ENCODE measurements around the gene NAGS.
"Not testable (repeated sequence)": the region's sequence is repeated elsewhere in the genome, so short reads cannot be mapped to it uniquely, and the experiment has no call there.

NAGS gene, protein sequence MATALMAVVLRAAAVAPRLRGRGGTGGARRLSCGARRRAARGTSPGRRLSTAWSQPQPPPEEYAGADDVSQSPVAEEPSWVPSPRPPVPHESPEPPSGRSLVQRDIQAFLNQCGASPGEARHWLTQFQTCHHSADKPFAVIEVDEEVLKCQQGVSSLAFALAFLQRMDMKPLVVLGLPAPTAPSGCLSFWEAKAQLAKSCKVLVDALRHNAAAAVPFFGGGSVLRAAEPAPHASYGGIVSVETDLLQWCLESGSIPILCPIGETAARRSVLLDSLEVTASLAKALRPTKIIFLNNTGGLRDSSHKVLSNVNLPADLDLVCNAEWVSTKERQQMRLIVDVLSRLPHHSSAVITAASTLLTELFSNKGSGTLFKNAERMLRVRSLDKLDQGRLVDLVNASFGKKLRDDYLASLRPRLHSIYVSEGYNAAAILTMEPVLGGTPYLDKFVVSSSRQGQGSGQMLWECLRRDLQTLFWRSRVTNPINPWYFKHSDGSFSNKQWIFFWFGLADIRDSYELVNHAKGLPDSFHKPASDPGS

DNA sequence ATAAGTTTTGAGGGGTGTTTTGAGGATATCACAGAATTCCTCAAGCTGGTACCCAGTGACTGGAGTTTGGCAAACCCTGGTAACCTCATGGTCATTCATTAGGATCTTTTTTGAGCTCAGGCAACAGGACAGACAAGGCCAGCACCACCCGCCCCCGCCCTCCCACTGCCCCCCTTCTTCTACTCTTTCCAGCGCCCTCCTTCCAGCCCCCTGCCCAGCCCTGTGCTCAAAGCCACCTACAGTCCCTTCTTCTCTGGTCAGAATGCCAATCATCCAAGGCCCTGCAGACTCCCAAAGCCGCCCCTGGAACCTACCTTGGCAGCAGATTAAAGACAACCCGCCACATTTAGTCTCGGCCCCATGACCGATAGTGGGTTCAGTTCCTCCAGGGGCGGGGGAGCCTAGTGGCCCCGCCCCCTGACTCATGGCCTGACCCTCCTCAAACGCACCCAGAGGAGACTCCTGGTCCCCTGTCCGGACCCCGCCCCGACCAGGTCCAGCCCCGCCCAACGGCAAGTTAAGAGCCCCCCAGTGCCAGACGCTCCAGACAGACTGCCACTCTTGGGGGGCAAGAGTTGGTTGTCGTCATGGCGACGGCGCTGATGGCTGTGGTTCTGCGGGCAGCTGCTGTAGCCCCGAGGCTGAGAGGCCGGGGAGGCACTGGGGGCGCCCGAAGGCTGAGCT is at the start of gene NAGS:
TSS of gene NAGS (plus strand) at position 546 of the 684 bp plus-strand sequence. CDS start at position 588, 42 bp downstream.
- no peak for DNase-seq (ENCODE audit: low read depth in 2 of 3, low spot score in 2 of 3)

DNA sequence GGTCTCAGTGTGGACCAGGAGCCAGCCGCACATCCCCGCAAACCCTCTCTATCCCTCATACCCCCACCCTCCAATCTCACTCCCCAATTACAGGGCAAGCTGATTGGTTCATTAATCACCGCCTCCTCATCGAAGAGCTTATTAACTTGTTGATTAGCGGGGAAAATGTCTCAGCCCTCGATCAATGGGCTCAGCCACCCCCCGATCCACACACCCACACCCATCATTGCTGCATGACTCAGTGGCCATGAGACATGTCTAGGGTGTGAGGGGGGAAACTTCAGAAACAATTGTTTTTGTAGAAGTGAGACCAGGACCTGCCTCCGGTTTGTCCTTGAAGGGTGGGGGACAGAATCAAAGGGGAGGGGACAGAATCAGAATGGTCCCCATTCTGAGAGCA is 48.2 kb upstream of the NAGS start:
- no peak for DNase-seq (ENCODE audit: low read depth in 2 of 3, low spot score in 2 of 3)

DNA sequence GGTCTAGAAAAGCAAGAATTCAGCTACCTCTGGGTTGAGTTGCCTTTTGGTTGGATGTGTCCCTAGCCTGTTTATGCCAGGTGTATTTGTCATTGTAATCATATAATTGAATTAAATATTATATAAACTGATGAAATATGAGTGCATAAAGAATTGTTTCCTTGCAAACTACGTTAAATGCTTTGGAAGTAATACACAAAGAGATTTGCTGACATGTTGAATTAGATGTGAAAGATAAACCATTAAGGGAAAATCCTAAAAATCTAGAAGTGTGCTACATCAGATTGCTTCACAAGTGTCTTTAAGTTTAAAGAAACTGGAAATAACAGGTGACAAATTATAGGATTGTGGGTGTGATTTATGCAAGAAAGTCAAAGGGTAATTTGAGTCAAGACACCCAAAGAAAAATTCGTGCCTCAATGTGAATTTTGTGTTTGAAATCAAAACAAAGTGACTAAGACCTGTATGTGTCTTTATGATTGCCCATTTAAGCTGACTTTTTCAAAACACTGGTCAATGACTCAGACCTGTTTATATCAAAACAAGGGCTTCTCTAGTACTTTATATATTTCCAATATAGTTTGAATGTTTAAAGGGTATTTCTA is 45.6 kb upstream of the NAGS start:
- no peak for DNase-seq (ENCODE audit: low read depth in 2 of 3, low spot score in 2 of 3)

DNA sequence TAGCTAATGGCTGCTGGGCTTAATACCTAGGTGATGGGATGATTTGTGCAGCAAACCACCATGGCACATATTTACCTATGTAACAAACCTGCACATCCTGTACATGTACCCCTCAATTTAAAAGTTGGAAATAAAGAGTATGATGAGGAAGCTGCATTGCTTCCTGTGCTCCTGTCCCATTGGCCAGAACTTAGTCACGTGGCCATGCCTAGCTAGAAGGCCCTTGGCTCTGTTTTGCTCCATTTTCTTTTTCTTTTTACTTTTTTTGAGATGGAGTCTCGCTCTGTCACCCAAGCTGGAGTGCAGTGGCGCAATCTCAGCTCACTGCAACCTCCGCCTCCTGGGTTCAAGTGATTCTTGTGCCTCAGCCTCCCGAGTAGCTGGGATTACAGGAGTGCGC is 43.1 kb upstream of the NAGS start:
- DNase-seq (ENCODE audit: low read depth in 2 of 3, low spot score in 2 of 3) = not testable (repeated sequence)

DNA sequence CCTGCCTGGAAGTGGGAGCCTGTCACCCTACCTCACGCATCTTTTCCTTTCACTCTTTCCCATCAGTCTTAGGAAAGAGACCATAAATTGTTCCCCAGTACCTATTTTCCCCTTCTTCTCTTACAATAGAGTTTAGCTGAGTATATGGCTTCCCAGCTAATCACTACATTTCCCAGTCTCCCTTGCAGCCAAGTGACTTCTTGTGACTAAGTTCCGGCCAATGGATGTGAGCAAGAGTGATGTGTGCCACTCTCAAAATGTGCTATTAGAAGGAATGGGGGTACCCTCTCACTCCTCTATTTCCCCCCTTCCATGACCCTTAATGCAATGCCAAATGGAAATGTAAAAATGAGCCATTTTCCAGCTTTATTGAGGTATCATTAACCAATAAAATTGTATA is 42.5 kb upstream of the NAGS start:
- no peak for DNase-seq (ENCODE audit: low read depth in 2 of 3, low spot score in 2 of 3)

DNA sequence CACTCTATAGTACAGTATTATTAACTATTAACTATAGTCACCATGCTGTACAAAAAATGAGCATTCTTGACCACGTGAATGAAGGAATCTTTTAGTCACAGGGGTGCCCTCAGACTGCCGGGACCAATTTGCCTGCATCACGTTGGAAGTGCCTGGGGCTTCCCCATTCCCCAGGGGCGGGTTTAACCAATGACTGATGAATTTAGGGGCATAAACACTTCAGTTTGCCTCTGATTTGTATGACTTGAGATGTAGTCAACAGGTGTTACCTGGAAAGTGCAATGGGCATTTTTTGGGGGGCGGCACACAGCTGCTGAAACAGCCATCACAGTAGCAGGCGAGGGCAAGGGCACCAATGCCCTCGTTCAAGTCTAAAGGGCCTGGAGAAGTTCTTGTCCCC is 41.9 kb upstream of the NAGS start:
- DNase-seq (ENCODE audit: low read depth in 2 of 3, low spot score in 2 of 3) = no peak

DNA sequence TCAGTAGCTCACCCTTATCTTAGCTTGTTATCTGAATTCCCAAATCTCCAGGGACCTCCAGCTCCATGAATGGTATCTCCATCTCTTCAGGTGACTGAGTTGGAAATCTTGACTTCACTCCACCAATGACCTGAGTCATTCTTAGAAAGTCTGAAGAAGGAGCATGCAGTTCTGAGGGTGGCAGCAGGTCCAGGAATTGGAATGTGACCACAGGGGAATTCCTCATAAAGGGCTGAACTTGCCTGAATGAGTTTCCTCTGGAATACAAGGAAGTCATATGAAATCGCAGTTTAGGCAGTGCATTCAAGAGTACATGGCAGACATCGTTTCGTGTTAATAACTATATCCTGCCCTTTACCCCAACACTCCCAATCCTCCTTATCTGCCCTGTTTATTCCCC is 38.1 kb upstream of the NAGS start:
- DNase-seq (ENCODE audit: low read depth in 2 of 3, low spot score in 2 of 3) = no peak

DNA sequence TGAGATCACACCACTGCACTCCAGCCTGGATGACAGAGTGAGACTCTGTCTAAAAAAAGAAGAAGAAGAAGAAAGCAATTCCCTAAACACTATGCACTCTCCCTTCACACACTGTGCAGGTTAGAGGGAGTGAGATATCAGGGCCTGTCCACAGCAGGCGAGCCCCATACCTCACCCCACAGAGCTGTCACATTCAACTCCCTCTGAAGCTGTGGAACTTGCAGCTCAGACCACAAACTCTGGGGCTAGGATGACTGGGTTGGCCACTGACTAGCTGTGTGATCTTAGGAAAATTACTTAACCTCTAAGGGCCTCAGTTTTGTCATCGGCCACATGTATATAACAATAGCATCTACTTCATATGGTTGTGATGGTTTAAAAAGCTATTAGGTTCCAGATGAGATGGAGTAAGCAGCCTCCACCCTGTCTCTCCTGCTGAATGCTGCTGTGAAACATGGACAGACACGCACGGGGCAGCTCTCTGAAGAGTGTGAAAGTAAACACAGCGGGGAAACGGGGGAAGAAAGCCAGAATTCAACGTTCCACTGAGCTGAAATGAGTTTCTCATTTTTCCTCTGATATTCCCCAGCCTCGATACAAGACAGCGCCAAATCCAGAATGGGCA is 37.1 kb upstream of the NAGS start:
- DNase-seq (ENCODE audit: low read depth in 2 of 3, low spot score in 2 of 3) = no peak

DNA sequence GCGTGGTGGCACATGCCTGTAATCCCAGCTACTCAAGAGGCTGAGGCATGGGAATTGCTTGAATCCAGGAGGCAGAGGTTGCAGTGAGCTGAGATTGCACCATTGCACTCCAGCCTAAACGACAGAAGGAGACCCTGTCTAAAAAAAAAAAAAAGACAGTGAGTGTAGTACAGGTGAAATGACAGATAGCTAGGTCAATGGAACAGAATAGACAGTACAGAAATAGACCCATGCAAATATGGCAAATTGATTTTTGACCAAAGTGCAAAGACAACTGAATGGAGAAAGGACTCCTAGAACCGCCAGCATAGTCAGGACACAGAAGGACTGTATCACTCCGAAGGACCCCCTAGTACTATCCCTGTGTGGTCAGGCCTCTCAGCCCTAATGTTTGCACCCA is 34.1 kb upstream of the NAGS start:
- no peak for DNase-seq (ENCODE audit: low read depth in 2 of 3, low spot score in 2 of 3)

DNA sequence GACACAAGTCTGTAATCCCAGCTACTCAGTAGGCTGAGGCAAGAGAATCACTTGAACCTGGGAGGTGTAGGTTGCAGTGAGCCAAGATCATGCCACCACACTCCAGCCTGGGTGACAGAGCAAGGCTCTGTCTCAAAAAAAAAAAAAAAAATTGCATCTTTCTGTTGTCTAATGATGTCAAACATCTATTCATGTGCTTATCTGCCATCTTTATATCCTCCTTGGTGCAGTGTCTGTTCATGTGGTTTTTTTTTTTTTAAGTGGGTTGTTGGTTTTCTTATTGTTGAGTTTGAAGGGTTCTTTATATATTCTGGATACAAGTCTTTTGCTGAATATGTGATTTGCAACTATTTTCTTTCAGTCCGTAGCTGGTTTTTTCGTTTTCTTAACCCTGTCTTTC is 33.0 kb upstream of the NAGS start:
- DNase-seq (ENCODE audit: low read depth in 2 of 3, low spot score in 2 of 3) = not testable (repeated sequence)

DNA sequence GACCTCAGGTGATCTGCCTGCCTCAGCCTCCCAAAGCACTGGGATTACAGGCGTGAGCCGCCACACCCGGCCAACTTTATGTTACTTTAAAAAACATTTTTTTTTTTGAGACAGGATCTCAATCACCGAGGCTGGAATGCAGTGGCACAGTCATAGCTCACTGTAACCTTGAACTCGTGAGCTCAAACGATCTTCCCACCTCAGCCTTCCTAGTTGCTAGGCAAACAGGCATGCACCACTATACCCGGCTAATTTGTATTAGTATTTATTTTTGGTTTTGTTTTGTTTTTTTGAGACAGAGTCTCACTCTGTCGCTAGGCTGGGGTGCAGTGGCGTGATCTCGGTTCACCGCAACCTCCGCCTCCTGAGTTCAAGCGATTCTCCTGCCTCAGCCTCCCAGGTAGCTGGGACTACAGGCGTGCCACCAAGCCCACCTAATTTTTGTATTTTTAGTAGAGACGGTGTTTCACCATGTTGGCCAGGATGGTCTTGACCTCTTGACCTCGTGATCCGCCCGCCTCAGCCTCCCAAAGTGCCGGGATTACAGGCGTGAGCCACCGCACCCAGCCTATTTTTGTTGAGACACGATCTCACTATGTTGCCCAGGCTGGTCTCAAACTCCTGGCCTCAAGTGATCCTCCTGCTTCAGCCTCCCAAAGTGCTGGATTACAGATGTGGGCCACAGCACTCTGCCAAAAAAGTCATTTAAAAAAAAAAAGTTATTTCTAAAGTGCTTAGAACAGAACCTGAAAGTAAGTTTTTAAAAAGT is 31.8 kb upstream of the NAGS start:
- not testable (repeated sequence) for DNase-seq (ENCODE audit: low read depth in 2 of 3, low spot score in 2 of 3)

DNA sequence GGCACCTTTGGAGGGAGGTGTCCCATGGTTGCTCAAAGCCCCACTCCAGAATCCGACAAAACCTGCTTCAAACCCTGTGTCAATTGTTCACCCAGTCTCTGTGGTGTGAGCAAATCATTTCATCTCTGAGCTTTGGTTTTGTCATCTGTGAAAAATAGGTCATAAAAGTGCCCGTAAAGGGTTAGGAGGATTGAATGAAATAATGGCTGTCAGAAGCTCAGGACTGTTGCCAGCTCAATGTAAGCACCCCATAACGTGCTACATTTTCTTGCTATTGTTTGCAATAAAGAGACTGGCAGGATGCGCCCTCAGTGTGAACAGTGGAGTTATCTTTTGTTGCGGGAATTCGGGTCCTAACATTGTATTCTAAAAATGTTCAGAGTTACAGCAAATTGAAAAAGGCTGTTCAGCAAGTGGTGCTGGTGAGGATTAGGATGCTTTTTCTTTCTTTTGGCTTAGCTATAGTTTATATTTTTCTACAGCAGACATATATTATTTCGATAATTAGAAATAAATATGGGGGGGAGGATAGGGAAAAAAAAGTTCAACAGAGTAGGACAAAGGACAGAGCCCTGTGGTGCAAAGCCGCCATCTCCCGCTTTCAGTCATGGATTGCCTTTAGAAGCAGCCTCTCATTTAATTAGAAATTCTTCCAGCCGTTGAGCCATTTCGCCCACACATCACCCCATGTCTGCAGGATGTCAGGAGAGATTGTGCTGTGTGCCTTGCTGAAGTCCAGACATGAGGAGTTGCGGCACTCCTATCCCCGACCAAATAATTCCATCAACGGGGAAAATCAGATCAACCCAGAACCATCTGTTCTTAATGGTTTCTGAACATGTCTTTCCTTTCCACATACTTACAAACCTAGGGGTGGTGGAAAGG is 29.8 kb upstream of the NAGS start:
- DNase-seq (ENCODE audit: low read depth in 2 of 3, low spot score in 2 of 3) = no peak

DNA sequence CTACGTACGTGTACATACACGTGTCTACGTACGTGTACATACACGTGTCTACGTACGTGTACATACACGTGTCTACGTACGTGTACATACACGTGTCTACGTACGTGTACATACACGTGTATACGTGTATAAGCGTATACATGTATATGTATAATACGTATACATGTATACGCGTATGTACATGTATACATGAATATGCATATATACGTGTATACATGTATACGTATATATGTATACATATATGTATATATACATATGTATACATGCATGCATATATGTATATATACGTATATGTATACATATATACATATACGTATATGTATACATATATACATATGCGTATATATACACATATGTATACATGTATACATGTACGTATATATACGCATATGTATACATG is 28.5 kb upstream of the NAGS start:
- no peak for DNase-seq (ENCODE audit: low read depth in 2 of 3, low spot score in 2 of 3)

DNA sequence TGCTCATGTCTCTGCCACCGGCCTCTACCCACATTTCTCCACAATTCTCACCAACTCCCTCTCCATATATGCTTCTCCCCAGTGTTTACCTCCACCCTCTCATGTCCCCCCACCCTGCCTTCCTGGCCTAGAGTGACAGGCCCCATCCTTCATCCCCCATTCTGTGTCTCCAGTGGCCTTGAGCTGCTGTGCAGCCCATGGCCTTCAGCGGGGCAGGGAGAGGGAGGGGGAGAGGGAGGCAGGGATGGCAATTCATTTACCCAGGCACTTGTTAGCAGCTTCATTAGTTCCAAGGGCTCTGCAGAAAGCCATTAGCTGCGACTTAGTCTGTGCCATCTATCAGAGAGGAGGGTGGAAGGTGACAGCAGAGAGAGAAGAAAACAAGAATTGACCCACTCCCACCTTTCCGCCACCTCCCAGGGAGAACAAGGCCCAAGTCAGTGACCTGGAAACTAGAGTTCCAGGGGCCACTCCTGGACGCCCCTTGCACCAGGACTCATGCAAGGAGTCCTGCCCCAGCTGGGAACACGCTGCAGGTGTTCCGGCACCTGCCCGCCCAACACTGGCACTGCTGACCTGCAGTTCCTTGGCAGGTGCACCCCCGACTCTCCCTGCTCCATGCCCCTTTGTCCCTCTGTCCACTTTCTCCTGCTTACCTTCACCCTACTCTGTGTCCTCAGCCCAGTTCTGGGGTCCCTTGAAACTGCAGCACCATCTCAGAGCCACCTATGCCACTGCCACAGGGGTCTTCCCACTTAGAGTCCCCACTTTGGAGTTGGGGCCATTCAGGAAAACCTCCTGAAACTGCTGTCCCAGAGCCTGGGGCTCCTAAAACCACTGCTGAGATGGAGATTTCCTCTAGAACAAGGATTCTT is 27.2 kb upstream of the NAGS start:
- no peak for DNase-seq (ENCODE audit: low read depth in 2 of 3, low spot score in 2 of 3)

DNA sequence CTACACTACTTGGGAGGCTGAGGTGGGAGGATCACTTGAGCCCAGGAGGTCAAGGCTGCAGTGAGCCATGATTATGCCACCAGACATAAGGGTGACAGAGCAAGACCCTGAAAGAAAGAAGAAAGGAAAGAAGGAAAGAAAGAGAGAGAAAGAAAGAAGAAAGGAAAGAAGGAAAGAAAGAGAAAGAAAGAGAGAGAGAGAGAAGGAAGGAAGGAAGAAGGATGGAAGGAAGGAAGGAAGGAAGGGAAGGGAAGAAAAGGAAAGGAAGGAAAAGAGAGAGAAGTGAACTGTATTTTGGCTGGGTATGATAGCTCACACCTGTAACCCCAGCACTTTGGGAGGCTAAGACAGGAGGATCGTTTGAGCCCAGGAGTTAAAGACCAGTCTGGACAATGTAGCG is 26.3 kb upstream of the NAGS start:
- DNase-seq (ENCODE audit: low read depth in 2 of 3, low spot score in 2 of 3) = no peak

DNA sequence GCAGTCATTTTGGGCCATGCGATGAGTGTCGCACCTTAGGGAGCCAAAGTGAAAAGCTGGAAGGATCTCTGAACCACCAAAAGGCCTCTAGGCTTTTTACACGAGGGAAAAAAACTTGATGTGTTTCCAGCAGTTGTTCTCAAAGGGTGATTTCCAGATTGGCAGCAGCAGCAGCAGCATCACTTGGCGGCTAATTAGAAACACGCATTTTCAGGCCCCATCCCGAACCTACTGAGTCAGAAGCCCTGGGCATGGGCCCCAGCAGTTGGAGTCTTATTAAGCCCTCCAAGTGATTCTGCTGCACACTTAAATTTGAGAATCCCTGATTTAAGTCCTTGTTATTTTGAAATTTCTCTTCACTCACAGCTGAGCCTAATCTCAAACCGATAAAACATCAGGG is 25.4 kb upstream of the NAGS start:
- no peak for DNase-seq (ENCODE audit: low read depth in 2 of 3, low spot score in 2 of 3)

DNA sequence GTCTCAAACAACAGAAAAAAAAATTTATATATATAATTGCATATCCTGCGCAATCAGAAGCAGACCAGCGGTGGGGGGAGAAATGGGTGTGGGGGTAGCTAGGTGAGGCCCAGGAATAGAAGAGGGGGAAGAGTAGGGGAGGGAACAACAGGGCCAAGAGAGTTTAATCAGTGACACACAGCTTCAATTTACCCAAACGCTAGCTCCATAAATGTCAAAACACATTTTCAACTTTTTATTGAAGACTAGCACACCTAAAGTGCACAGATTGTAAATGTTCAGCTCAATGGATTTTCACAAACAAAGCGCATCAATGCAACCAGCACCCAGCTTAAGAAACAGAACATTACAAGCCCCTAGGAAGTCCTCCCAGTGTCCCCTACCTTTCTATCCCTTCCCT is 24.8 kb upstream of the NAGS start:
- DNase-seq (ENCODE audit: low read depth in 2 of 3, low spot score in 2 of 3) = no peak

DNA sequence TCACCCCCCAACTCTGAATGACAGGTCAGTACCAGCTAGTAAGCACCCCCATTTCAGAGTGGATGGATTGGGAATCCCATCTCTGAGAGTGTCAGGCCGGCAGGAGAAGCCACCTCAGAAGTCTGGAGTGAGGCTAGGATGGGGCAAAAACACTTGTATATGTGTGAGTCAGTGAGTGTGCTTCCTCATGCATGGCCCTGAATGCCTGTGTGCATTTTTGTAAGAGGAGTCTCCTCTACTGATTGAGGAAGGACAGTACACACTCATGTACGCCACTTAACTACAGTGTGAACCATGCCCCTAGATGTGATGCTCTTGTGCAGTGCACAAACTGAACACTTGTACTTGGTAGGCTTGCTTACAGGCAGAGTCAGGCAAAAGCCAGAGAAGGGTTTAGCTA is 22.3 kb upstream of the NAGS start:
- DNase-seq (ENCODE audit: low read depth in 2 of 3, low spot score in 2 of 3) = no peak

DNA sequence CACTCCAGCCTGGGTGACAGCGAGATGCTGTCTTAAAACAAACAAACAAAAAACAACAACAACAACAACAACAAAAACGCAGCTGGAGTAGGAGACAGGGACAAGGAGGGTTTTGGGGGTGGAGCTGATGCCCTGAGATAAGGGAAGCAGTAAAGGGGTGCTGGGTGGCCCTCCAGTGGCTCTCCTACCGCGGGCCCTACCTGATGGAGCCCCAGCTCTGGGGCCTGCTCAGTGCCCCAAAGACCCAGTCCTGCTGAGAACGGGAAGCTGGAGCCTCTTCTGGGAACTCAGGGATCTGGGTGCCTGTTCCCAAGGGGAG is 21.3 kb upstream of the NAGS start:
- no peak for DNase-seq (ENCODE audit: low read depth in 2 of 3, low spot score in 2 of 3)
